ENCODE data around the gene VENTX. TPM values are rescaled to one million over a fixed set of nuclear protein-coding genes. Genes with fewer than 3 reads are reported as not detected.
A peak's percentile ranks its signal among the peaks of the same experiment; 100 is the strongest.

The VENTX gene
- total RNA-seq, 1 donor from 2014 or later, result not detected

DNA sequence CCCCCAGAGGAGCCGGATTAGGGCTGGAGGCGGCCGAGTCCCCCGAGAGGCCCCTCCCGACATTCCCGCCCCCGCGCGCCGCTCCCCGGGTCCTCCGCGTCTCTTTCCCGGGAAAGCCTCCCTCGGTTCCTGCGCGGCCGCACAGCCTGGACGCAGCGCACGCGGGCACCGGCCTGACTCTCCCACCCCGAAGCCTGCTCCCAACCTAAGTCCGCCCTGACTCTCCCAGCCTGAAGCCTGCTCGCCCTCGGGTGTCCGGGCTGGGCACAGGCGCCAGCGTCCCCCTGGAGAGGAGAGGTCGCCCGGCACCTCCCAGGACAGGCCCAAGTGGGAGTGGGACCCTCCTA lies 441 bp upstream of the VENTX start:
- DNase-seq (ENCODE audit: low read depth) (no peak), FAIRE-seq (no peak)
- H3K36me3 ChIP-seq (ENCODE audit: control insufficient read depth, insufficient read depth, low read length), result no peaks in the 10 kb centered on the region
- TF ChIP-seq, protein P1, sequence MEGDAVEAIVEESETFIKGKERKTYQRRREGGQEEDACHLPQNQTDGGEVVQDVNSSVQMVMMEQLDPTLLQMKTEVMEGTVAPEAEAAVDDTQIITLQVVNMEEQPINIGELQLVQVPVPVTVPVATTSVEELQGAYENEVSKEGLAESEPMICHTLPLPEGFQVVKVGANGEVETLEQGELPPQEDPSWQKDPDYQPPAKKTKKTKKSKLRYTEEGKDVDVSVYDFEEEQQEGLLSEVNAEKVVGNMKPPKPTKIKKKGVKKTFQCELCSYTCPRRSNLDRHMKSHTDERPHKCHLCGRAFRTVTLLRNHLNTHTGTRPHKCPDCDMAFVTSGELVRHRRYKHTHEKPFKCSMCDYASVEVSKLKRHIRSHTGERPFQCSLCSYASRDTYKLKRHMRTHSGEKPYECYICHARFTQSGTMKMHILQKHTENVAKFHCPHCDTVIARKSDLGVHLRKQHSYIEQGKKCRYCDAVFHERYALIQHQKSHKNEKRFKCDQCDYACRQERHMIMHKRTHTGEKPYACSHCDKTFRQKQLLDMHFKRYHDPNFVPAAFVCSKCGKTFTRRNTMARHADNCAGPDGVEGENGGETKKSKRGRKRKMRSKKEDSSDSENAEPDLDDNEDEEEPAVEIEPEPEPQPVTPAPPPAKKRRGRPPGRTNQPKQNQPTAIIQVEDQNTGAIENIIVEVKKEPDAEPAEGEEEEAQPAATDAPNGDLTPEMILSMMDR (IDR thresholded peaks at IDR 0.05; ENCODE audit: insufficient read depth, low read length, severe bottlenecking), result no peak
- H3K27me3 ChIP-seq (ENCODE audit: control insufficient read depth, insufficient read depth, low read length), result peaks cover 39% of the 10 kb centered on the region
- no peak overlapping the region for H3K4me3 ChIP-seq (ENCODE audit: low read depth, low read length)

DNA sequence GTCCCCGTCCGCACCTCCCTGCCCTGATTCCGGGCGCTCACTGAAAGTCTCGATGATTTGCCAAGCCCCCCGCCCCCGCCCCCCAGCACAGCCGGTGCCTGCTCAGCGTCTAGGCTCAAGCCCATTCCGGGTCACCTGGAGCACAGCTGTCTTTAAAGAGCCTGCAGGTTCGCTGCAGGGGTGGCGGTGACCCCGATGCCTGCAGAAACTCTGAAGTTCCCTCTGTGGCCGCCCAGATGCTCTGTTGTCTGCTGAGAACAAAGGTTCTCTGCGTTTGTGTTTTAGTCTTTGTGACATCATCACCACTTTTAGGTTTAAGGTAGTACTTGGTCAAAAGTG lies 780 bp downstream of the VENTX start:
- H3K4me3 ChIP-seq (ENCODE audit: low read depth, low read length), result no peak overlapping the region
- H3K27me3 ChIP-seq (ENCODE audit: control insufficient read depth, insufficient read depth, low read length), result peaks cover 36% of the 10 kb centered on the region
- TF ChIP-seq, protein P1 (IDR thresholded peaks at IDR 0.05; ENCODE audit: insufficient read depth, low read length, severe bottlenecking), result no peak
- no peak for FAIRE-seq
- no peaks in the 10 kb centered on the region for H3K36me3 ChIP-seq (ENCODE audit: control insufficient read depth, insufficient read depth, low read length)
- no peak for DNase-seq (ENCODE audit: low read depth)

DNA sequence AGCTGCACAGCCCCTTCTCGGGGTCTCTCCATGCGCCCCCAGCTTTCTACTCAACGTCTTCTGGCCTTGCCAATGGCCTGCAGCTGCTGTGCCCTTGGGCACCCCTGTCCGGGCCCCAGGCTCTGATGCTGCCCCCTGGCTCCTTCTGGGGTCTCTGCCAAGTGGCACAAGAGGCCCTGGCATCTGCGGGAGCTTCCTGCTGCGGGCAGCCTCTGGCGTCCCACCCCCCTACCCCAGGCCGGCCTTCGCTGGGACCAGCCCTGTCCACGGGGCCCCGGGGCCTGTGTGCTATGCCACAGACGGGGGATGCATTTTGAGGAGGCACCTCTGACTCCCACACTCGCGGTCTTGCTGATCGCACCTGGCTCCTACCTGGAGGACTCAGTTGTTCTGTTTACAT lies 2.3 kb downstream of the VENTX start:
- Histone ChIP-seq H3K36me3 (ENCODE audit: control insufficient read depth, insufficient read depth, low read length) (no peaks in the 10 kb centered on the region), H3K27me3 (ENCODE audit: control insufficient read depth, insufficient read depth, low read length) (peaks cover 35% of the 10 kb centered on the region), H3K4me3 (ENCODE audit: low read depth, low read length) (no peak overlapping the region)
- TF ChIP-seq, protein P1 (IDR thresholded peaks at IDR 0.05; ENCODE audit: insufficient read depth, low read length, severe bottlenecking), result no peak
- DNase-seq (ENCODE audit: low read depth), result no peak
- FAIRE-seq, result no peak

DNA sequence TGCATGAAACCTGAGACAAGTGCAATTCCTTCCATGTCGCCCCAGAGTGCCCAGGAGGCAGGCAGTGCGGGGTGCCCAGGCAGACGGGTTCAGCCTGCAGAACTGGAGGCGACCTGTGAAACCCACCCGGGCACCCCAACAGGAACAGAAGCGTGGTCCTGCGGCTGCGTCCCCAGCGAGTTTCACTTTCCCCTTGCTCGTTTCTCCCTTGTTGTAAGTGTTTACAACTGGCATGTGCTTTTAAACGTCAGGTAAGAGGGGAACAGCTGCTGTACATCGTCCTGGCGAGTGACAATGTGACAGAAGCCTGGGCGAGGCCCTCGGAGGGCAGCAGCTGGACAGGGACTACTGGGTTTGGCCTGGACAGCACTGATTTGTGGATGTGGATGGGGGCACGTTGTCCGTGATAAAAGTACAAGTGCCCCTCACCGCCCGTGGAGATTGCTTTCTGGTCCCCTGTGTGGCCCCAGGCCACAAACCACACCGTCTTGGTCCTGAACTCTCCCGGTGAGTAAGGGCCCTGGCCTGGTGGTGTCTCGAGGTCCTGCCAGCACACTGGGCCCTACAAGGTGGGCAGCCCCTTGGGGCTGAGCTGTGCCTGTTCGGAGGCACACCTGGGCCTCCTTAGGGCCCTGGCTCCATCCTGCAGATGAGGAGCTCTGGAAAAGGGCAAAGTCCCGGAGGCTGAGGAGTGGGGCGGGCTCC lies 4.0 kb downstream of the VENTX start:
- DNase-seq (ENCODE audit: low read depth) (no peak), FAIRE-seq (no peak)
- TF ChIP-seq, protein P1 (IDR thresholded peaks at IDR 0.05; ENCODE audit: insufficient read depth, low read length, severe bottlenecking), result no peak
- Histone ChIP-seq H3K27me3 (ENCODE audit: control insufficient read depth, insufficient read depth, low read length) (peaks cover 27% of the 10 kb centered on the region), H3K4me3 (ENCODE audit: low read depth, low read length) (no peak overlapping the region), H3K36me3 (ENCODE audit: control insufficient read depth, insufficient read depth, low read length) (no peaks in the 10 kb centered on the region)

DNA sequence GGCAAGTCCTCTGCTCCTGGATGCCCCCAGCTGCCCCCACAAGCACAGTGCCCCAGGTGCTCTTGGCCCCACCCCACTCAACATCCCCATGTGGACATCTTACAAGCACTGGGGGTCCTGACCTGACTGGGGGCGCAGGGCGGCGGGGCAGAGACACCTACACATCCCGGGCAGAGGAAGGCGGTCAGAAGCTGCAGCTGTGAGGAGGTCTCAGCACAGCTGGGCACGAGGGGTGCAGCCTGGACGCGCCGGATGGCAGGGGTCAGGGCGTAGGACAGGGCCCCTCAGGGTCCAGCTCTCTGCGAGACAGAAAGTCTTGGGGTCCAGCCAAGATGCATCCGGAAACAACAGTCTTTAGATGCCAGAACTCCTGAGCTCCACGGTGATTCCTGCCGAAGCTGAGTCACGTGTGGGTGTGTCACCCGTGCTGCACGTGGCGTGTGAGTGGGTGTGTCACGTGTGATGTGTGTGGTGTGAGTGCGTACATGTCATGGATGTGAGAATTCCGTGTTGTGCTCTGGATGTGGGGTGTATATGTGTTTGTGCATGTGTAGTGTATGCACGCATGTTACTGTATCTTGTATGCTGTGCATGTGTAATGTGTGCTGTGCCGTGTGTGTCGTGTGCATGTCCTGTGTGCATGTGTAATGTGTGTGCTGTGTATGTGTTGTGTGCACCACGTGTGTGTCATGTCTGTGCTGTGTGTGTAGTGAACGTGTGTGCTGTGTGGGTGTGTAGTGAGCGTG lies 5.1 kb downstream of the VENTX start:
- DNase-seq (ENCODE audit: low read depth), result no peak
- no peaks in the 10 kb centered on the region for H3K36me3 ChIP-seq (ENCODE audit: control insufficient read depth, insufficient read depth, low read length)
- H3K4me3 ChIP-seq (ENCODE audit: low read depth, low read length), result no peak overlapping the region
- peak; percentile 95 for FAIRE-seq
- TF ChIP-seq, protein P1 (IDR thresholded peaks at IDR 0.05; ENCODE audit: insufficient read depth, low read length, severe bottlenecking), result no peak
- peaks cover 21% of the 10 kb centered on the region for H3K27me3 ChIP-seq (ENCODE audit: control insufficient read depth, insufficient read depth, low read length)
